Colonic mucosa (tissue), 4 donors: ENCODE results near the gene COL12A1. TPM values are rescaled to one million over a fixed set of nuclear protein-coding genes. Genes with fewer than 3 reads are reported as not detected.

ENCODE experiments used
- DNase-seq: peaks from one replicate; pipeline ENCODE4 v3.0.0-alpha.2; 2020
- H3K27ac ChIP-seq: fragments of 200-600 bp; one replicate; pipeline ENCODE4 v1.8.0; 2021
- H3K27me3 ChIP-seq: fragments of 200-600 bp; one replicate; pipeline ENCODE4 v1.8.0; 2021
- H3K36me3 ChIP-seq: fragments of 200-600 bp; one replicate; pipeline ENCODE4 v1.8.0; 2021
- H3K4me1 ChIP-seq: fragments of 200-600 bp; one replicate; pipeline ENCODE4 v1.8.0; 2021; ENCODE audit warnings: mild to moderate bottlenecking
- H3K4me3 ChIP-seq: fragments of 200-600 bp; one replicate; pipeline ENCODE4 v1.8.0; 2021
- H3K9ac ChIP-seq, 2 donors: one replicate each; pipeline ENCODE4 v1.7.0; 2013; ENCODE audit warnings: control low read depth in 2 of 2, low read depth in 2 of 2, low read length in 2 of 2
- H3K9me3 ChIP-seq: fragments of 200-600 bp; one replicate; pipeline ENCODE4 v1.8.0; 2021
- intact Hi-C: fragments of 100-400 bp; cut with DNase I; formaldehyde crosslinking; loops from one replicate; pipeline ENCODE4 v1.14.1; 2022
- total RNA-seq, 2 donors: library from RNA; stranded (reverse); fragmentation: NEBNext Ultra II Directional in 1 of 2; extraction: Animal tissue kit (Norgen Biotek cat#: 25700) in 1 of 2; gene quantifications; one replicate each; pipeline ENCODE4 v1.2.1, GENCODE V29; 2021
- TF ChIP-seq, protein P1 (sequence below): fragments of 200-600 bp; IDR thresholded peaks from one replicate; pipeline ENCODE4 v1.8.0; 2022; ENCODE audit warnings: antibody characterized with exemption, mild to moderate bottlenecking
- donor health status: healthy.
- donor health status: DM: no; HTN: no; CAD: no.
- donor health status: DM: no; HTN: no; CAD: no.

The COL12A1 gene
- total RNA-seq, 2 donors from 2014 or later, result 3.6 to 20.2 TPM

DNA sequence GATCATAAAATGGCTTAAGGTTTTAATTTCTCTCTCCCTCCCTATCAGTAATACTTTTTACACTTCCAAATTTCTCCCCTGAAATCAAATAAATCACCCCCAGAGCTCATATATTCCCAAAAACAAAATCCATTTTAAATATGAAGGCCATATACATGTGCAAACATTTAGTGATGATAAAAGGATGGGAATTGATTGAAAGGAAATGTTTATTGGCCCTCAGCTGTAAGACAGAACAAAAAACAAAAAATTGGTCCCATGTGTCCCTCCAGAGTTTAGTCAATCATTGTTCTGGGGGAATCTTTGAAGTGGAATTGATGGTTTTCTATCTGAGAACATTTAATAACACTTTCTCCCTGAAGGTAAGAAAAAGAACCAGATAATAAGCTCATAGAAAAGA lies 91.7 kb downstream of the COL12A1 start:
- Histone ChIP-seq H3K4me1 (no peaks in the 10 kb centered on the region), H3K36me3 (no peaks in the 10 kb centered on the region), H3K27ac (no peak overlapping the region), H3K27me3 (no peaks in the 10 kb centered on the region), H3K4me3 (no peak overlapping the region), H3K9ac (no peak overlapping the region), H3K9me3 (no peaks in the 10 kb centered on the region)
- intact Hi-C loops, result no loop called here
- TF ChIP-seq, protein P1, sequence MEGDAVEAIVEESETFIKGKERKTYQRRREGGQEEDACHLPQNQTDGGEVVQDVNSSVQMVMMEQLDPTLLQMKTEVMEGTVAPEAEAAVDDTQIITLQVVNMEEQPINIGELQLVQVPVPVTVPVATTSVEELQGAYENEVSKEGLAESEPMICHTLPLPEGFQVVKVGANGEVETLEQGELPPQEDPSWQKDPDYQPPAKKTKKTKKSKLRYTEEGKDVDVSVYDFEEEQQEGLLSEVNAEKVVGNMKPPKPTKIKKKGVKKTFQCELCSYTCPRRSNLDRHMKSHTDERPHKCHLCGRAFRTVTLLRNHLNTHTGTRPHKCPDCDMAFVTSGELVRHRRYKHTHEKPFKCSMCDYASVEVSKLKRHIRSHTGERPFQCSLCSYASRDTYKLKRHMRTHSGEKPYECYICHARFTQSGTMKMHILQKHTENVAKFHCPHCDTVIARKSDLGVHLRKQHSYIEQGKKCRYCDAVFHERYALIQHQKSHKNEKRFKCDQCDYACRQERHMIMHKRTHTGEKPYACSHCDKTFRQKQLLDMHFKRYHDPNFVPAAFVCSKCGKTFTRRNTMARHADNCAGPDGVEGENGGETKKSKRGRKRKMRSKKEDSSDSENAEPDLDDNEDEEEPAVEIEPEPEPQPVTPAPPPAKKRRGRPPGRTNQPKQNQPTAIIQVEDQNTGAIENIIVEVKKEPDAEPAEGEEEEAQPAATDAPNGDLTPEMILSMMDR, result no peak
- no peak for DNase-seq

DNA sequence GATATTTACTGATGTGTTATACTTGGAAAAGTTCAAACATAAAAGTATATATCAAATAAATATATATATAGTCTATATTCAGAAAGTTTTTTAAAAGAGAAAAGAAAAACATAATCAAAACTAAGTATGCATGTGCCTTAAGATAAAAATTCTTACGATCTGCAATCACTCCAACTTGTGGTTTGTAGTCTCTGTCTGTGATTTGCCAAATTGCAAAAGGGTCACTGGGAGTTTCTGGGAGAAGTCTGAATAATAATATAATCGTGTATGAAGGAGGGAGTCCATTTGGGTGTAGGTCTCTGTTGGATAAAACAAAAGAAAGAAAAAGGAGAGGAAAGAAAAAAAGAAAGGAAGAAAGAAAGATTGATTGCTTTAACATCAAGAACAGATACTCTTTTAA lies 92.4 kb downstream of the COL12A1 start:
- H3K36me3 ChIP-seq, result no peaks in the 10 kb centered on the region
- H3K9me3 ChIP-seq, result no peaks in the 10 kb centered on the region
- intact Hi-C loops, result no loop called here
- H3K4me3 ChIP-seq, result no peak overlapping the region
- TF ChIP-seq, protein P1, result no peak
- H3K27me3 ChIP-seq, result no peaks in the 10 kb centered on the region
- H3K4me1 ChIP-seq, result no peaks in the 10 kb centered on the region
- H3K27ac ChIP-seq, result no peak overlapping the region
- no peak for DNase-seq
- no peak overlapping the region for H3K9ac ChIP-seq

DNA sequence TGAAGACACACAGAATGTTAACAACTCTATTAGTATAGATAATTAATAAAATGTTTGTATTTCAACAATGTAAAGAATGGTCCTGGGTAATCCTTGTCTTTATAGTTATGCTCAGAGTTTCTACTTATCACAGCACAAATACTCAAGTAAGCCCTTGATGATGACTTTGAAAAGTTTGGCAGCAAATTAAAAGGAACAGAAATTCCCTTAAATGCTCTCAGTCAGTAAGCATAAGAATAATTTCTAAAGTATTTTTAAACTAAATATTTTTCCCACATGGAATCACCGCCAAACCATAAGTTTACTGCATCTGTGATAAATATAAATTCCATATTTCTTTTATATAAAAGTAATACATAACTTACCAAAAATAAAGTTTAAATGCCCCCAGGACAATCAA lies 96.1 kb downstream of the COL12A1 start:
- Histone ChIP-seq H3K27me3 (no peaks in the 10 kb centered on the region), H3K9me3 (no peaks in the 10 kb centered on the region), H3K27ac (no peak overlapping the region), H3K36me3 (no peaks in the 10 kb centered on the region), H3K9ac (no peak overlapping the region), H3K4me1 (no peaks in the 10 kb centered on the region), H3K4me3 (no peak overlapping the region)
- intact Hi-C loops, result no loop called here
- TF ChIP-seq, protein P1, result no peak
- no peak for DNase-seq

DNA sequence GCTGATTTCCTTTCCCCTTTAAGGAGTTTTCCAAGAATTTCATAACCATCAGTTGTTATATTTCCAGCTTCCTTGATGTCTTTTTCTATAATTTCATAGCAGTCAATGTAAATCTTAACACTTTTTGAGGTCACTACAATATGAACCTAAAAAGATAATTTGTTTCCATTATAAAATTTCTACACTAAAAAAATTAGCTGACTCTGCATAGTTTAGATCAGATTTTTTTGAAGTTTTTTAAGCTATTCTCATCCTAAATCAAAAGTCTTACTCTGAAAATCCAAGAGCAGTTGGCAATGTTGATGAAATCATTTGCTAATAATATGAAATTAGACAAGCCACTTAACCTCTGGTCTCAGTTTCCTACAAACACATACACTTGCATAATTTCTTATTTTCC lies 96.8 kb downstream of the COL12A1 start:
- DNase-seq, result no peak
- H3K27ac ChIP-seq, result no peak overlapping the region
- H3K4me3 ChIP-seq, result no peak overlapping the region
- no peaks in the 10 kb centered on the region for H3K4me1 ChIP-seq
- no peaks in the 10 kb centered on the region for H3K27me3 ChIP-seq
- TF ChIP-seq, protein P1, result no peak
- H3K9me3 ChIP-seq, result no peaks in the 10 kb centered on the region
- no peaks in the 10 kb centered on the region for H3K36me3 ChIP-seq
- no peak overlapping the region for H3K9ac ChIP-seq
- intact Hi-C loops, result no loop called here

DNA sequence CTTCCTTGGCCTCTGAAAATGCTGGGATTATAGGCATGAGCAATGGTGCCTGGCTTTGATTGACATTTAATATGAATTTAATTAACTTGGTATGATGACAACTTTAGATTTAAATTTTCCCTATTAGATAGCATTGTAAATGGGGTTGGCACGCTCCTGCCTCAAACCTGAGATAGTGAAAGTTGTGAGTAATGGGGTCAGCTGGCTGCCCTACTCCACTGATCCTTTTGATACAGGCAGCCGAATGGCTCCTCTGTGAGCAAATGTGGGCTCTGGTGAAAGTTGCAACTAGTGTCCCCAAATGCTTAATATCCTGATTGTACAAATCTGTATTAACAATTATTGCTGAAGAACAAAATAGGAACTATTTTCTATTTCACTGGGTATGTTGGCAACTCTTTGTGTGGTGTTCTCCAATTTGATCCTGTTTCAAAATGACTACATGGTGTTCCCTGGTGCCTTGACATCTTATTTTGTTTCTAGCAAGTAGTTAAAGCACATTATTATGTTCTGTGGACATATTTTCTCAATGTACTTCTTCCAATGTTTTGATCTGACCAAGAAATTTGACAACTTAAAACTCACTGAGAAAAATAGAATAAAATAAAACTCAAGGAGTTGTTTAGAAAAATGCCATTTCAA lies 97.4 kb downstream of the COL12A1 start:
- Histone ChIP-seq H3K9ac (no peak overlapping the region), H3K9me3 (no peaks in the 10 kb centered on the region), H3K36me3 (no peaks in the 10 kb centered on the region), H3K4me1 (no peaks in the 10 kb centered on the region), H3K27me3 (no peaks in the 10 kb centered on the region), H3K4me3 (no peak overlapping the region), H3K27ac (no peak overlapping the region)
- TF ChIP-seq, protein P1, result no peak
- no peak for DNase-seq
- intact Hi-C loops, result no loop called here
